HG03558 (cell line): ENCODE measurements around the gene KCNJ16.

ENCODE experiments used
- ATAC-seq: cut with Tn5 transposase; IDR thresholded peaks from one replicate; pipeline ENCODE4 v1.9.1; 2021; ENCODE audit warnings: moderate number of reproducible peaks; ENCODE audit not compliant: unreplicated experiment; ENCODE audit errors: extremely low read depth

The KCNJ16 gene

GRCh38 chr17:70067134-70067533, 7.9 kb upstream of the KCNJ16 start:
- ATAC-seq, result no peak

GRCh38 chr17:70070305-70071027, 4.6 kb upstream of the KCNJ16 start:
- ATAC-seq, result no peak

- ATAC-seq, result no peak
Observed at GRCh38 chr17:70071127-70071526, 3.9 kb upstream of the KCNJ16 start.

- ATAC-seq, result no peak
Observed at GRCh38 chr17:70071620-70072019, 3.4 kb upstream of the KCNJ16 start.

GRCh38 chr17:70072546-70073309, 2.3 kb upstream of the KCNJ16 start:
- no peak for ATAC-seq

- ATAC-seq, result no peak
Observed at GRCh38 chr17:70073310-70073709, 1.7 kb upstream of the KCNJ16 start.

- ATAC-seq, result no peak
Observed at GRCh38 chr17:70073799-70074198, 1.2 kb upstream of the KCNJ16 start.

GRCh38 chr17:70074236-70074830, 692 bp upstream of the KCNJ16 start:
- ATAC-seq, result no peak

GRCh38 chr17:70076189-70076588, 1.2 kb downstream of the KCNJ16 start:
- ATAC-seq, result no peak

- no peak for ATAC-seq
Observed at GRCh38 chr17:70076831-70077230, 1.8 kb downstream of the KCNJ16 start.

- no peak for ATAC-seq
Observed at GRCh38 chr17:70078549-70078948, 3.5 kb downstream of the KCNJ16 start.

- no peak for ATAC-seq
Observed at GRCh38 chr17:70078994-70079531, 4.0 kb downstream of the KCNJ16 start.

GRCh38 chr17:70080541-70081347, 5.7 kb downstream of the KCNJ16 start:
- ATAC-seq, result no peak

GRCh38 chr17:70081885-70082284, 6.9 kb downstream of the KCNJ16 start:
- no peak for ATAC-seq

GRCh38 chr17:70084476-70084875, 9.5 kb downstream of the KCNJ16 start:
- ATAC-seq, result no peak

GRCh38 chr17:70086516-70086915, 11.5 kb downstream of the KCNJ16 start:
- ATAC-seq, result no peak

- ATAC-seq, result no peak
Observed at GRCh38 chr17:70089513-70090148, 14.6 kb downstream of the KCNJ16 start.

GRCh38 chr17:70091005-70091568, 16.1 kb downstream of the KCNJ16 start:
- no peak for ATAC-seq

- ATAC-seq, result no peak
Observed at GRCh38 chr17:70091696-70092095, 16.7 kb downstream of the KCNJ16 start.
